H1 (cell line): ENCODE measurements around the gene GRIK4. TPM values are rescaled to one million over a fixed set of nuclear protein-coding genes. Genes with fewer than 3 reads are reported as not detected.

Source experiments
- CHD2 ChIP-seq: IDR thresholded peaks from 2 replicates; pipeline ENCODE4 v1.6.1; 2012; ENCODE audit warnings: low read length, improper control_type of control experiment
- GTF2F1 ChIP-seq: IDR thresholded peaks from 2 replicates; pipeline ENCODE4 v1.6.1; 2012; ENCODE audit warnings: low read depth, low read length, improper control_type of control experiment, borderline replicate concordance
- KDM1A ChIP-seq: fragments of 200-600, 300-600 bp; sonication (generic); IDR thresholded peaks from 2 replicates; pipeline ENCODE4 v1.7.1; 2016; ENCODE audit warnings: mild to moderate bottlenecking, low read length, borderline replicate concordance
- KDM4A ChIP-seq: IDR thresholded peaks from one replicate; pipeline ENCODE4 v1.7.1; 2012; ENCODE audit warnings: low read depth, mild to moderate bottlenecking, moderate library complexity, low read length, inconsistent platforms; ENCODE audit not compliant: severe bottlenecking
- SAP30 ChIP-seq: fragments of 300-600 bp; sonication (generic); IDR thresholded peaks from 2 replicates; pipeline ENCODE4 v1.7.1; 2012; ENCODE audit warnings: low read length, moderate library complexity, mild to moderate bottlenecking, inconsistent platforms; ENCODE audit not compliant: insufficient read depth, insufficient replicate concordance
- SP2 ChIP-seq: IDR thresholded peaks from 2 replicates; pipeline ENCODE4 v1.6.1; 2012; ENCODE audit warnings: mild to moderate bottlenecking, low read length, inconsistent platforms
- SUZ12 ChIP-seq: fragments of 200-600 bp; sonication (generic); IDR thresholded peaks from 2 replicates; pipeline ENCODE4 v1.6.1; 2012; ENCODE audit warnings: mild to moderate bottlenecking, inconsistent platforms, low read length, moderate library complexity, mixed read lengths
- YY1 ChIP-seq: IDR thresholded peaks from 2 replicates; pipeline ENCODE4 v1.6.1; 2011; ENCODE audit warnings: low read depth, mild to moderate bottlenecking, low read length
- polyA plus RNA-seq, 7 experiments: library from polyadenylated mRNA; depleted of rRNA in 3 of 7; stranded (reverse) in 5 of 7; unstranded in 2 of 7; fragments of >200 nt in 5 of 7; fragments of 200-250 nt in 2 of 7; gene quantifications; 1 replicate in 5 of 7; 2 replicates in 1 of 7; 4 replicates in 1 of 7; pipeline versions ENCODE4 v1.2.1 to v1.2.3, GENCODE V29; 2011 to 2013; ENCODE audit warnings: missing spikeins in 2 of 7, mixed read lengths in 2 of 7
- total RNA-seq: library from RNA; stranded (reverse); fragmentation: NEBNext Ultra II Directional; extraction: Animal tissue kit (Norgen Biotek cat#: 25700); gene quantifications from 2 replicates; pipeline ENCODE4 v1.2.1, GENCODE V29; 2021
- TF ChIP-seq, protein P1 (sequence below): fragments of 300-600 bp; sonication (generic); IDR thresholded peaks from 2 replicates; pipeline ENCODE4 v1.7.1; 2012; ENCODE audit warnings: low read length, moderate library complexity, mild to moderate bottlenecking, inconsistent platforms; ENCODE audit not compliant: insufficient replicate concordance

GRIK4 gene
- total and polyA plus RNA-seq, 2 of the 8 experiments (the other 6 are each of a cell fraction or from before 2014, with no cell fraction given): 1.2 to 2.9 TPM

DNA sequence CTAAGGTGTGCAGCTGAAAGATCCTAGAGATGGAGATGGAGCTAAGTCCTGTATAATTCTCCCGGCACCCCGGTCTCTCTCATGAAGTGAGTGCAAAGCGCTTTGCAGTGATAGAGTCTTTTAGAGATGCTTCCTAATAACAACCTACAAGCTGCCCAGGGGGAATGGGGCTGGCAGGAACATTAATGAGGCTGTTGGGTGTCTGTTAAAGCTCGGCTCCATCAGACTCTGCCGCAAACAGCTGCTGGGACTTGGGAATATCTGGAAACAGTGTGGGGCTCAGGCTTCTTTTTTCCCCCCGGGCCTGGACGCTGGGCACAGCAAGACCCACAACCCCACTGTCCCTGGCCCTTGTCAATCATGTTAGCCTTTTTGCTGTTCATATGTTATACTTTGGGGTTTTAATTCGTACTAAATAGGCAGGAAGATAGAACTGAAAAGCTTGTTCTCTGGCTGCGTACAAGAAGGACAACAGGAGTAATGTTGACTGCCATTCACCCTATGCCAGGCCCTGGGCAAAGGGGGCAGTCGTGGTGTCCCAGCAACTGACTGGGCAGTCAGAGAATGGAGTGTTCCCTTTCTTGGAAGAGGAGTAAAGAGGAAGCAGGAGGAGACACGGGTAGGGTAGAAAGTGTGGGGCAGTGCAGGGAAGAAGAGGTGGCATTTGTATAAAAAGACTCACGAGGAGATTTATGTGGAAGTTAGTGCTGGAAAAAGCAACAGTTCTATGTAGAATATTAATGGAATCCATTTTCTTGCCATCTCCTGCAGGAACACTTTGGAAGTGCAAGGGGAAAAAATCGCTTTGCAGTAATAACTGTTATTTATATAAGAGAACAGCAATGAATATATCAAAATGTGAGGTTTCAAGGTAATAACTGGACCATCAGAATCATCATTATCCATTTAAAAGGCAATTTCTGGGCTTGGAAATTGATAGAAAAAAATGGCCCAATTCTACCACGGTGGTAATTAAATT, 232.8 kb downstream of the GRIK4 start (continued):
- TF ChIP-seq, protein P1, sequence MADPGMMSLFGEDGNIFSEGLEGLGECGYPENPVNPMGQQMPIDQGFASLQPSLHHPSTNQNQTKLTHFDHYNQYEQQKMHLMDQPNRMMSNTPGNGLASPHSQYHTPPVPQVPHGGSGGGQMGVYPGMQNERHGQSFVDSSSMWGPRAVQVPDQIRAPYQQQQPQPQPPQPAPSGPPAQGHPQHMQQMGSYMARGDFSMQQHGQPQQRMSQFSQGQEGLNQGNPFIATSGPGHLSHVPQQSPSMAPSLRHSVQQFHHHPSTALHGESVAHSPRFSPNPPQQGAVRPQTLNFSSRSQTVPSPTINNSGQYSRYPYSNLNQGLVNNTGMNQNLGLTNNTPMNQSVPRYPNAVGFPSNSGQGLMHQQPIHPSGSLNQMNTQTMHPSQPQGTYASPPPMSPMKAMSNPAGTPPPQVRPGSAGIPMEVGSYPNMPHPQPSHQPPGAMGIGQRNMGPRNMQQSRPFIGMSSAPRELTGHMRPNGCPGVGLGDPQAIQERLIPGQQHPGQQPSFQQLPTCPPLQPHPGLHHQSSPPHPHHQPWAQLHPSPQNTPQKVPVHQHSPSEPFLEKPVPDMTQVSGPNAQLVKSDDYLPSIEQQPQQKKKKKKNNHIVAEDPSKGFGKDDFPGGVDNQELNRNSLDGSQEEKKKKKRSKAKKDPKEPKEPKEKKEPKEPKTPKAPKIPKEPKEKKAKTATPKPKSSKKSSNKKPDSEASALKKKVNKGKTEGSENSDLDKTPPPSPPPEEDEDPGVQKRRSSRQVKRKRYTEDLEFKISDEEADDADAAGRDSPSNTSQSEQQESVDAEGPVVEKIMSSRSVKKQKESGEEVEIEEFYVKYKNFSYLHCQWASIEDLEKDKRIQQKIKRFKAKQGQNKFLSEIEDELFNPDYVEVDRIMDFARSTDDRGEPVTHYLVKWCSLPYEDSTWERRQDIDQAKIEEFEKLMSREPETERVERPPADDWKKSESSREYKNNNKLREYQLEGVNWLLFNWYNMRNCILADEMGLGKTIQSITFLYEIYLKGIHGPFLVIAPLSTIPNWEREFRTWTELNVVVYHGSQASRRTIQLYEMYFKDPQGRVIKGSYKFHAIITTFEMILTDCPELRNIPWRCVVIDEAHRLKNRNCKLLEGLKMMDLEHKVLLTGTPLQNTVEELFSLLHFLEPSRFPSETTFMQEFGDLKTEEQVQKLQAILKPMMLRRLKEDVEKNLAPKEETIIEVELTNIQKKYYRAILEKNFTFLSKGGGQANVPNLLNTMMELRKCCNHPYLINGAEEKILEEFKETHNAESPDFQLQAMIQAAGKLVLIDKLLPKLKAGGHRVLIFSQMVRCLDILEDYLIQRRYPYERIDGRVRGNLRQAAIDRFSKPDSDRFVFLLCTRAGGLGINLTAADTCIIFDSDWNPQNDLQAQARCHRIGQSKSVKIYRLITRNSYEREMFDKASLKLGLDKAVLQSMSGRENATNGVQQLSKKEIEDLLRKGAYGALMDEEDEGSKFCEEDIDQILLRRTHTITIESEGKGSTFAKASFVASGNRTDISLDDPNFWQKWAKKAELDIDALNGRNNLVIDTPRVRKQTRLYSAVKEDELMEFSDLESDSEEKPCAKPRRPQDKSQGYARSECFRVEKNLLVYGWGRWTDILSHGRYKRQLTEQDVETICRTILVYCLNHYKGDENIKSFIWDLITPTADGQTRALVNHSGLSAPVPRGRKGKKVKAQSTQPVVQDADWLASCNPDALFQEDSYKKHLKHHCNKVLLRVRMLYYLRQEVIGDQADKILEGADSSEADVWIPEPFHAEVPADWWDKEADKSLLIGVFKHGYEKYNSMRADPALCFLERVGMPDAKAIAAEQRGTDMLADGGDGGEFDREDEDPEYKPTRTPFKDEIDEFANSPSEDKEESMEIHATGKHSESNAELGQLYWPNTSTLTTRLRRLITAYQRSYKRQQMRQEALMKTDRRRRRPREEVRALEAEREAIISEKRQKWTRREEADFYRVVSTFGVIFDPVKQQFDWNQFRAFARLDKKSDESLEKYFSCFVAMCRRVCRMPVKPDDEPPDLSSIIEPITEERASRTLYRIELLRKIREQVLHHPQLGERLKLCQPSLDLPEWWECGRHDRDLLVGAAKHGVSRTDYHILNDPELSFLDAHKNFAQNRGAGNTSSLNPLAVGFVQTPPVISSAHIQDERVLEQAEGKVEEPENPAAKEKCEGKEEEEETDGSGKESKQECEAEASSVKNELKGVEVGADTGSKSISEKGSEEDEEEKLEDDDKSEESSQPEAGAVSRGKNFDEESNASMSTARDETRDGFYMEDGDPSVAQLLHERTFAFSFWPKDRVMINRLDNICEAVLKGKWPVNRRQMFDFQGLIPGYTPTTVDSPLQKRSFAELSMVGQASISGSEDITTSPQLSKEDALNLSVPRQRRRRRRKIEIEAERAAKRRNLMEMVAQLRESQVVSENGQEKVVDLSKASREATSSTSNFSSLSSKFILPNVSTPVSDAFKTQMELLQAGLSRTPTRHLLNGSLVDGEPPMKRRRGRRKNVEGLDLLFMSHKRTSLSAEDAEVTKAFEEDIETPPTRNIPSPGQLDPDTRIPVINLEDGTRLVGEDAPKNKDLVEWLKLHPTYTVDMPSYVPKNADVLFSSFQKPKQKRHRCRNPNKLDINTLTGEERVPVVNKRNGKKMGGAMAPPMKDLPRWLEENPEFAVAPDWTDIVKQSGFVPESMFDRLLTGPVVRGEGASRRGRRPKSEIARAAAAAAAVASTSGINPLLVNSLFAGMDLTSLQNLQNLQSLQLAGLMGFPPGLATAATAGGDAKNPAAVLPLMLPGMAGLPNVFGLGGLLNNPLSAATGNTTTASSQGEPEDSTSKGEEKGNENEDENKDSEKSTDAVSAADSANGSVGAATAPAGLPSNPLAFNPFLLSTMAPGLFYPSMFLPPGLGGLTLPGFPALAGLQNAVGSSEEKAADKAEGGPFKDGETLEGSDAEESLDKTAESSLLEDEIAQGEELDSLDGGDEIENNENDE: no peak
- no peak for TF ChIP-seq KDM4A
- no peak for TF ChIP-seq SP2
- TF ChIP-seq KDM1A: no peak
- no peak for TF ChIP-seq GTF2F1
- TF ChIP-seq SAP30: no peak
- TF ChIP-seq YY1: no peak
- TF ChIP-seq CHD2: no peak
- TF ChIP-seq SUZ12: no peak
